Non-pigmented ciliary epithelial cell (primary cell): ENCODE results near the gene CATSPERE.
"Not testable (repeated sequence)": the region's sequence is repeated elsewhere in the genome, so short reads cannot be mapped to it uniquely, and the experiment has no call there.

Source experiments
- DNase-seq: peaks from one replicate; pipeline ENCODE4 v3.0.0-alpha.2; 2010; ENCODE audit warnings: low read depth

The CATSPERE gene

GRCh38 chr1:244636488-244637259 lies 175.6 kb downstream of the CATSPERE start:
- no peak for DNase-seq

GRCh38 chr1:244639561-244639960 lies 178.5 kb downstream of the CATSPERE start:
- DNase-seq = no peak

GRCh38 chr1:244640917-244641316 lies 179.8 kb downstream of the CATSPERE start:
- no peak for DNase-seq

- no peak for DNase-seq
Measured at GRCh38 chr1:244642526-244642925, 181.5 kb downstream of the CATSPERE start.

GRCh38 chr1:244642988-244643387 lies 181.9 kb downstream of the CATSPERE start:
- no peak for DNase-seq

GRCh38 chr1:244645414-244645813 lies 184.3 kb downstream of the CATSPERE start:
- DNase-seq = no peak

GRCh38 chr1:244645890-244646289 lies 184.8 kb downstream of the CATSPERE start:
- DNase-seq = no peak

- no peak for DNase-seq
Measured at GRCh38 chr1:244647819-244648218, 186.7 kb downstream of the CATSPERE start.

GRCh38 chr1:244651956-244652622 lies 191.0 kb downstream of the CATSPERE start:
- no peak for DNase-seq

- DNase-seq = peak; percentile 98
Measured at GRCh38 chr1:244652623-244653438, 191.8 kb downstream of the CATSPERE start, which contains the start of gene DESI2. Gene DESI2 (plus strand): TSS chr1:244653126. CDS start chr1:244653314, 188 bp downstream.

GRCh38 chr1:244653439-244654107 lies 192.5 kb downstream of the CATSPERE start:
- no peak for DNase-seq

- no peak for DNase-seq
Measured at GRCh38 chr1:244654108-244655038, 193.3 kb downstream of the CATSPERE start.

- DNase-seq = no peak
Measured at GRCh38 chr1:244655186-244655585, 194.1 kb downstream of the CATSPERE start.

GRCh38 chr1:244657421-244657820 lies 196.3 kb downstream of the CATSPERE start:
- DNase-seq = no peak

- DNase-seq = no peak
Measured at GRCh38 chr1:244659694-244660093, 198.6 kb downstream of the CATSPERE start.

- DNase-seq = no peak
Measured at GRCh38 chr1:244660595-244660994, 199.5 kb downstream of the CATSPERE start.

- not testable (repeated sequence) for DNase-seq
Measured at GRCh38 chr1:244661569-244662312, 200.7 kb downstream of the CATSPERE start.

GRCh38 chr1:244662599-244662998 lies 201.5 kb downstream of the CATSPERE start:
- no peak for DNase-seq

- no peak for DNase-seq
Measured at GRCh38 chr1:244664353-244664752, 203.3 kb downstream of the CATSPERE start.

GRCh38 chr1:244665771-244666217 lies 204.7 kb downstream of the CATSPERE start:
- DNase-seq = no peak
